NT2/D1 (cell line): ENCODE measurements around the gene ARHGAP10.

Experiments
- SUZ12 ChIP-seq: IDR thresholded peaks from 2 replicates; pipeline ENCODE4 v1.6.1; 2011; ENCODE audit not compliant: insufficient read length, insufficient read depth; ENCODE audit errors: extremely low read depth
- YY1 ChIP-seq: IDR thresholded peaks from 2 replicates; pipeline ENCODE4 v1.6.1; 2011; ENCODE audit not compliant: insufficient read length, insufficient read depth
- ZNF274 ChIP-seq: IDR thresholded peaks from 2 replicates; pipeline ENCODE4 v1.6.1; 2011; ENCODE audit warnings: mild to moderate bottlenecking, low read depth, low read length

DNA sequence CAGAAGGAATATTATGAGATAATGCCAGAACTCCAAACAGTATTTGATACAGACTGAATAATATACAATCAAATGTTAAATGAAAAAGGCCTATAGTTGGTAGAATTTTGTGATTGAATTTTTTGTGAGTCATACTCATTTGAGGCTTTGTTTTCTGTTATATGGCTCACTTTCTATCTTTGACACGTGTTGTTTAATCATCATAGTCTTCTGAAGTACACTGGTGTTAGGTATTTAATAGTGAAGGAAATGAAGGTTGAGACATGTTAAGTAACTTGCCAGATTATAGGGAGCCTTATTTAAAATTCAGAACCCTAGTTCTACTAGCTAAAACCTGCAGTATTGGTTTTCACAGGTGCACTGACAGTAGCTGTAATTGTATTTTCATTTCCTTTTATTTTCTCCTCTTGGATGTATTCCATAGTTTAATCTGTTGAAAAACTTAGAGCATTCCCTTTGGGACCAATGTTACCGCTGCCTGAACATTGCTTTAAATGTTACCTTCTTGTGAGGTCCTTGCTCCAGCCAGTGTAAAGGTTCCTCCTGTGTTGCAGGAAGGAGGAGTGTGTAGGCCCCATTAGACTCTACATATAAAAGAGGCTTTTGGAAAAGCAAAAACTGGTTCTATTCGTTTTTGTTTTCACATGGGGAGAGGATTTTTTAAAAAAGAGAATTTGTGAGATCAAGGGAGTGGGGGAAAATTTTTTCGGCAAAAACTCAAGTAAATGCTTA, 224.1 kb downstream of the ARHGAP10 start:
- no peak for TF ChIP-seq YY1
- TF ChIP-seq ZNF274, result no peak
- TF ChIP-seq SUZ12, result no peak
